HG03342 (cell line): ENCODE results near the gene CHD9.
"Not testable (repeated sequence)": the region's sequence is repeated elsewhere in the genome, so short reads cannot be mapped to it uniquely, and the experiment has no call there.

Experiments
- ATAC-seq: cut with Tn5 transposase; IDR thresholded peaks from one replicate; pipeline ENCODE4 v1.9.1; 2021; ENCODE audit warnings: mild to moderate bottlenecking, moderate library complexity; ENCODE audit not compliant: unreplicated experiment

Gene CHD9

DNA sequence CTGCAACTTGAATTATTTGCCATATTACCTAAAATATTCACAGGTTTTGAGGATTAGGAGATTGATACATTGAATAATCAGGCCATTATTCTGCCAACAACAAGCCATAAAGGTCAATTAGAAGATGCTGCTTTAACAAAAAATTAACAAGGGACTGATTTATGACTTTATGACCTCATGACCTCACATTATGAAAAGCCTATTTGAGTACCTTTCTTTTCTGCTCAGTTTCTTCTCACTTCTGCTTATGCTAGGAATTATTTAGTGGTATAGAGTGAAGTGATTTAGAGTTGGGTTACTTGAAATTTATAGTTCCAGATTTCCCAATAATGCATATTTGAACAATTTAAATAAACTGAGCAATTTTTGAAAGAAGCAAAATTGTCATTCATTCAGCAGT, 121.6 kb downstream of the CHD9 start:
- no peak for ATAC-seq

DNA sequence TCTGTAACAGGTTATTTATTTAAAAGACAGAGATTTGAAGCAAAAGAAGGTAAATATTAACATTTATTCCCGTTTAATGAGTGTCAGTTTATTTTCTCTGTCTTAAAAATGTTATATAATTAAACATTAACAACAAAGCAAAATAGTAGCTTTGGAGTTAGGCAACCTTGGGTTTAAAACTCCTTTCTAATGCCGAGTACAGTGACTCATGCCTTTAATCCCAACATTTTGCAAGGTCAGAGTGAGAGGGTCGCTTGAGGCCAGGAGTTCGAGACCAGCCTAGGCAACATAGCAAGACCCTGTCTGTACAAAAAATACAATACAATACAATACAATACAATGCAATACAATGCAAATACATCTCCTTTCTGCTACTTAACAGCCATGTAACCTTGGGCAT, 128.7 kb downstream of the CHD9 start:
- no peak for ATAC-seq

DNA sequence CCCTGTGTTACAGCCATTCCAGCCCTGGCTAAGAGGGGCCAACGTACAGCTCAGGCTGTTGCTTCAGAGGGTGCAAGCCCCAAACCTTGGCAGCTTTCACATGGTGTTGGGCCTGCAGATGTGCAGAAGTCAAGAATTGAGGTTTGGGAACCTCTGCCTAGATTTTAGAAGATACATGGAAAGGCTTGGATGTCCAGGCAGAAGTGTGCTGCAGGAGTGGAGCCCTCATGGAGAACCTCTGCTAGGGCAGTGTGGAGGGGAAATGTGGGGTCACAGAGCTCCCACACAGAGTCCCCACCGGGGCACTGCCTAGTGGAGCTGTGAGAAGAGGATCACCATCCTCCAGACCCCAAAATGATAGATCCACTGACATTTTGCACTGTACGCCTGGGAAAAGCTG, 130.9 kb downstream of the CHD9 start:
- ATAC-seq = not testable (repeated sequence)

DNA sequence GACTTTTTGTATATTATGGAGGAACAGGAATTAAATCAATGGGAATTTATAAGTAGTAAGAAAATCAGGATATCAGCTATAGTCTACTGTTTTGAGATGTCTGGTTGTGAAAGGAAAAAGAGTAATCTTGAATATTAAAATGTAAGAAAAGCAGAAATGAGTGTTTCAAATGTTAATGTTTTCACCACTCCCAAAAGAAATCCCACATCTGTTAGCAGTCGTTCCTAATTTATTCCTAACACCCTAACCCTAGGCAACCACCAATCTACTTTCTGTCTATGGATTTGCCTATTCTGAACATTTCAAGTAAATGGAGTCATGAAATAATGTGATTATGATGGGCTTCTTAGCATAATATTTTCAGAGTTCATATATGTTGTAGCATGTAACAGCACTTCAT, 133.0 kb downstream of the CHD9 start:
- ATAC-seq = no peak

DNA sequence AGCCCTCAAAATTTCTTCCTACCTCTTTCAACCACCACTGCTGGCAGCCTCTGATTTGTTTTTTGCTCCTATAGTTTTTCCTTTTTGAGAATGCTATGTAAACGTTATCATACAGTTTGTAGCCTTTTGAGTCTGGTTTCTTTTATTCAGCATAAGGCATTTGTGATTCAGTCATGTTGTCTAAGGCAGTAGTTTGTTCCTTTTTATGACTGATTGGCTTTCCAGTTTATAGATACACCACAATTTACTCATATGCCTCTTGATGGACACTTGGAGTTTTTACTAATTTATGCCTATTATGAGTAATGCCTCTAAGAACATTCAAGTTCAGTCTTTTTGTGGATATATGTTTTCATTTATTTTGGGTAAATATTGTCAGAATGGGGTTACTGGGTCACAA, 136.6 kb downstream of the CHD9 start:
- ATAC-seq = no peak

DNA sequence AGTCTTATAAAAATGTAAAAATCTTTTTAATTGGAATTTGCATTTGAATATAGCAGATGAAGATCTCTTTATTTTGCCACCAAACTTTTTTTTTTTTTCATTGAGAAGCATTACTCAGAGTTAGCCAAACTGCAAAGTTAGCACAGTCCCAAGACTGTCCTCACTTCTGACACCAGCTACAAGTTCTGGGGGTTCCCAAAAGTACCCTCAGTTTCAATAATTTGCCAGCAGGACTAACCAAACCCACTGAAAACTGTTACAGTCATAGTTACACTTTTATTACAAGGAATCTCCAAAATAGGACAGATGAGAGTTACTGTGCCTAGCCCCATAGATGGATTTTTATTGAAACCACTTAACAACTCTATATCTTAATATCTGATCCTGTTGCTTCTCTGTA, 144.1 kb downstream of the CHD9 start:
- no peak for ATAC-seq

DNA sequence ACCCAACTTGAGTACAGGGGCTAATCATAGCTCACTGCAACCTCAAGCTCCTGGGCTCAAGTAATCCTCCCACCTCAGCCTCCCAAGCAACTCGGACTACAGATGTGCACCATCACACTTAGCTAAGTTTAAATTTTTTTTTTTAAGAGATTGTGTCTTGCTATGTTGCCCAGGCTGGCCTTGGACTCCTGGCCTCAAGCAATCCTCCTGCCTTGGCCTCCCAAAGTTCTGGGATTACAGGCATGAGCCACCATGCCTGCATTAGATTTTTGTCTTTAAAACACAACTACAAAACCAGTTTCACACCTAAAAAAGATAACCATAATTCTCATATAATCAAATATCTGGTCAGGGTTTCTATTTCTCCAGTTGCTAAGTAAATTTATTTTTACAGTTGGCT, 147.1 kb downstream of the CHD9 start:
- ATAC-seq = no peak

DNA sequence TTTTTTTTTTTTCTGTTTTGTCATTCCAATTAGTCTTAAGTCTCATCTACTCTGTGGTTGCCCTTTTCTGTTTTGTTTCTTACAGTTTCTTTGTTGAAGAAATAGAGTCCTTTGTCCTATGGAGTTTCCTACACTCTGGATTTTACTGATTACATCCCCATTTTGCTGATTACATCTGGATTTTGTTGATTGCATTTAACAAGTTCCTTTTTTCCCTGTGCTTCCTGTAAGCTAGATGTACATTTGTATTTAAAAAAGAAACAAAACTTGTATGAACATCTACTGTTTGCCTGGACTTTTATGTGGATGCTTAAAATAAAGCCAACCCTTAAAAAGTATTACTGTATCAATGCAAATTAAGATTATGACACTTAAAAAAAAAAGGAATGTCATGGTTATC, 147.6 kb downstream of the CHD9 start:
- ATAC-seq = no peak

DNA sequence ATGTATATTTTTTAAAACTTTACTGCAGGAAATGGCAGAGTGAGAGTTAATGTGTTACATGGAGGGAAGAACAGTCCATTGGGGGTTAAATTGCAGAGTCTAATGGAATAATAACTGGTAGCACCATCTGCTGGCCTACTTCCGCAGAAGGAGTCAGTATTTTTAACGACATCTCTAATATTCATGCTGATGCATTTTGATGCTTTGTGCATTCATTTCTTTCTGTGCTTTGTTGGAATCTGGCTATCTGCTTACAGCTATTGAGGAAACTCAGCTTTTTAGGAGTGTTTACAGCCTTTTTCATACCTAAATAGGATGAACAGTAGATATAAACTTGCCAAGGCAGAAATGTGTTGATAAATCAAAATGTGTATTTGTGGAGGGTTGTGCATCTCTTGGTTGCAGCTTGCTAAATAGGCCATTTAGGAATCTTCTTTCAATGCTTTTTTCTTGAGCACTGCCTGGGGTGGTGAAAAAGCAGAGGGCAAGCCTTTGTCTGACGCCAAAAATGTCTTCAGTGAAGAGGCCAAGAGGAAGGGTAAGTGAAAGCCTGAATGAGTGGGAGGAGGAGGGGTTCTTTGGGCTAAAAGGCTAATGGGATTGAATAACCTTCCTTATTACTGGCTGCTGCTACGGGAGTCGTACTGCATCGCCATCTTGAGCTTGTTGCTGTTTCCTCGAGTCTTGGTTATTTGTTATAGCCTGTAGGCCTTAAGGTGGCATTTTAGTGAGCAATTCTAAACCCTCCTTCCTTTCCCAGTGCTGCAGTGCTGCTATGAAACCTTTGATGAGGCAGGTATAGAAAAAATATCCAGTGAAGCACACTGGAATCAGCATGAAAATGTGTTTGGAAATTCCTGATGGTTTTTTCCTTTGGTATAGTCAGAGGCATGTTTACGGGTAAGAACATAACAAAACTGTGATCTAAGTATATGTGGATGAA, 153.3 kb downstream of the CHD9 start:
- peak; percentile 76 for ATAC-seq

DNA sequence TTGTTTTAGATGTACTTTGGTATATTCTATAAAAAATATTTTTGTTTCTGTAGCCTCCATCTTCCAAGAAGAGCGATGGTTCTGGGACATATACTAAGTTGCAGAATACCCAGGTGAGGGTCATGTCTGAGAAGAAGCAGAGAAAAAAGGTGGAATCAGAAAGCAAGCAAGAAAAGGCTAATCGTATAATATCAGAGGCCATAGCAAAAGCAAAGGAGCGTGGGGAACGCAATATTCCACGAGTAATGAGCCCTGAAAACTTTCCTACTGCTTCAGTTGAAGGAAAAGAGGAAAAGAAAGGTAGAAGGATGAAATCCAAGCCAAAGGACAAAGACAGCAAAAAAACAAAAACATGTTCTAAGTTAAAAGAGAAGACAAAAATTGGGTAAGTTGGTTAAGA, 154.6 kb downstream of the CHD9 start:
- no peak for ATAC-seq

DNA sequence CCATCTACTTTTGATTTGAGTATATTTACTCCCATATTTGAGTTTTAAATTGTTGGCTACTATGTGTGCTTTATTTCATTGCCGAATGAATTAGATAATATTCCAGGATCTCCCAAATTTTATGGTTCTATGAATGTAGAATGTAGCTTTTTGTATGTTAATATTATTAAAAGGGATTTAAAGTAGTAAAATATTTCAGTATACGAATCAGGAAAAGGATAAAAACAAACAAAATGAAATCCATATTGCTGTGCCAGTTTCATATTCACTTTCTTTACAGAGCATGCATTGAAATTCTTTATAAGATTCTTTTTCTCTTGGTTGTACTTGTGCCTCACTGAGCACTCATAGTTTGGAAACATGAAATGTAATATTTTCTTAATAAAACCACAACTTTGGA, 155.1 kb downstream of the CHD9 start:
- ATAC-seq = no peak

DNA sequence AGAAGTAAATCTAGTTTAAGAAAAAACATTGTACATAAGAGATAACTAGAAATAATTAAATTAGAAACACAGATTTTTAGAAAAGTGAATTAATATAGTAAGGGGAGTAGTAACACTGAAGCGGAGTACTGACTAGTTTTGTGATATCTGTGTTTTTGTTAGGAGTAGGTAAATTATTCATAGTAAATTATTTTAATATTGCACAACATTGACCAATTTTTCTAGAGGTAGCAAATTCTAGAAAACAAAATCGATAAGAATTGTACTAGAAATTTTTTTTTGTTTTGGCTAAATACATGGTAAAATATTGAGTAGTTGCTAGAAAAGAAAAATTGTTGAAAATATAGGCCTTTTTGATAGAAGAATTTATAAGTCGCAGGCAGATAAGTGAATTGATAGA, 156.5 kb downstream of the CHD9 start:
- no peak for ATAC-seq

DNA sequence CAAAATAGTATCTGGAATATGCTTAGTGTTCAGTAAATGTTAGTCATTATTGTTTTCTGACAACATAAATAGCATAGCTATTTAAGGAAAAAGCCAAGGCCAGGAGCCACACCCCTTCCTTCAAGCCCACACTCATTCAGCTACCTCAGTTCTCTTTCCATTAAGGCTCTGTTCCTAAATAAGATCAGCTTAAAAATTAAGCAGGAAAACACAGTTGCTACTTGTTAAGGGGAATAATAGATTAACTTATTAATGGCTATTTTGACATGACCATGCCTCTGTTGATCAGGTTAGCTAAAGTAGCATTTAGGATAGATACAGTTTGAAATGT, 158.1 kb downstream of the CHD9 start:
- no peak for ATAC-seq

DNA sequence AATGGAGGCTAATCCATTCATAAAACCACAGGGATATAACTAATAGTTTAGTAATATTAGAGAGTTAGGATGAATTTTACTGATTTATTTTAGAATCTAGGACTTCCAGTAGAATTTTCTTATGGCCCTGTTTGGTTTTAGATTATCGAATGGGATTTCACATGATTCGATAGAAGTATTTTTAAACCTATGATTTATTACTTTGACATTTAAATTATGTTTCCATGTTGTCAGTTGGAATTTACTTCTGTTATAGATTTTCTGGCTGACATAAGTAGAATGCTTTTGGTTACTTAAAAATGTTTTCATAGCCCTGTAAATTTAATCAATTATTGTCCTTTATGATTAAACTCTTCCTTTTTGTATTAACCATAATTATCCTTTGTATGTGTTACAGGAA, 158.8 kb downstream of the CHD9 start:
- ATAC-seq = no peak

DNA sequence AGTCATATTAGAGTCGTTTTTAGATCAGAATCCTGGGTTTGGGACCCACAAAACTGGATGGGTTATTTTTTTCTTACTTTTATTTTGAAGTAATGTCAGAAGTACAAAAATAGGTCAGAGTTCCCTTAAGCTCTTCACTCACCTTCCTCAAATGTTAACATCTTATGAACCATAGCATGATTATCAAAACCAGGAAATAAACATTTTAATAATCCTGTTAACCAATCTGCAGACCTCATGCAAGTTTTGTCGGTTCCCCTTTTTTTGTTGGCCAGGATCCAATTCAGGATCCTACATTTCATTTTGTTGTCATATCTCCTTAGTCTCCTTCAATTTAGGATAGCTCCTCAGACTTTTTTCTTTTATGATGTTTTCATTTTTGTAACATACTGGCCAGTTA, 162.0 kb downstream of the CHD9 start:
- ATAC-seq = no peak

DNA sequence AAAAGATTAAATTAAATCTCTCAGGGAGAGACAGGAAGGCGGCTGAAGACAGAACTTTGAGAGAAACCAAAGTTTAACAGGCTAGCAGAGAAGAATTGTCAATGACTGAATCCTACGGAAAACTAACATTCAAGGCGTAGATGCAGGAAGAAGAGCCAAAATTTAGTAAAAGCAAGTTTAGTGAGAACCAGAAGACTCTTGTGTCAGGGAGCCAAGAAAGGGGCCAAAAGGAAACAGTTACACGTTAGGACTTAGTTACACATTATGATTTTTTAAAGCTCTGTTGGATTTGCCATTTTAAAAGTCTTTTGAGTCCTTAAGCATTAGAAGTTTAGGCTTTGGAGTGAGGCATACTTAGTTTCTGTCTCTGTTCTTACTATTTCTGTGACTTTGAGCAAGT, 164.6 kb downstream of the CHD9 start:
- no peak for ATAC-seq

DNA sequence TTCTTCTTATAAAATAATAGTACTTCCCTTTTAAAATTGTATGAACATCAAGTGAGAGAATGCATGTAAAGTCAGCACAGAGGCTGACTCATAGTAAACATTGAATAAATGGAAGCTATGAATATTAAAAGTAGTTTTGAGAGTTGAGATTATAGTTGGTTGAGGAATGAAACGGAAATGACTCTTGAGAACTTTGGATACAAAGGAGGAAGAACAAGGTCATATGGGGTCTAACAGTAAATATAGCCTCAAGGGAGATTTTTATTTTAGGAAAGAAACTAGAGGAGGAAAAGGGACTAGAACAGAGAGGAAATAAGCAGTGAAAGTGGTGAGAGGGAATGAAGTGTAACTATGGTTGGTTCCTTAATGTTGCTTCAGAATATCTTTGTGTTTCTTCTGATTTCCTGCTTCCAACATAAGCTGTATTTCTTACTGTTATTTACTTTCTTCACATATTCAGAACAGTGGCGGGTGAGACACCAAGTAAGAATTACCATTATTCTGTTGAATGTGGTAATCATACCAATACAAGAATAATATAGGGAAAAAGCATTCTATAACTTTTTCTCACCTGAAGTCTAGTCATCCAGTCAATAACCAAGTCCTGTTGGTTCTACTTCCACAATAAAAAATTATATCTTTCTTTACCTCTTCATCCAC, 165.1 kb downstream of the CHD9 start:
- ATAC-seq = no peak

DNA sequence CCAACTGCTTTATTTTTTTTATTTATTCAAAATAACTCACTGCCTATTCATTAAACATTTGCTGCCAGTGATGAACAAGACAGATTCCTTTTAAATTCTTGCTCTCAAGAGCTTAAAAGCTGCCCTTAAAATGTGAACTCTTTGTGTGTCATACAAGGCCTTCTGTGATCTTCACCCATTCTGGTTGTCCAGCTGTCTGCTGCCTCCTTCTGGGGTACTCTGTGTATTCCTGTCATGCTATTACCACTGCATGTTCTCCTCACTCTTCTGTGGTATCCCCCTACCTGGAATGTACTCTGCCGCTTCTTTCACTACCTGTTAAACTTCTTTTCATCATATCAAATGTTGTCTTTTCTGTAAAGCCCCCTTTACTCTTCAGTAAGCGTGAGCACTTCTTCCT, 165.8 kb downstream of the CHD9 start:
- ATAC-seq = no peak

DNA sequence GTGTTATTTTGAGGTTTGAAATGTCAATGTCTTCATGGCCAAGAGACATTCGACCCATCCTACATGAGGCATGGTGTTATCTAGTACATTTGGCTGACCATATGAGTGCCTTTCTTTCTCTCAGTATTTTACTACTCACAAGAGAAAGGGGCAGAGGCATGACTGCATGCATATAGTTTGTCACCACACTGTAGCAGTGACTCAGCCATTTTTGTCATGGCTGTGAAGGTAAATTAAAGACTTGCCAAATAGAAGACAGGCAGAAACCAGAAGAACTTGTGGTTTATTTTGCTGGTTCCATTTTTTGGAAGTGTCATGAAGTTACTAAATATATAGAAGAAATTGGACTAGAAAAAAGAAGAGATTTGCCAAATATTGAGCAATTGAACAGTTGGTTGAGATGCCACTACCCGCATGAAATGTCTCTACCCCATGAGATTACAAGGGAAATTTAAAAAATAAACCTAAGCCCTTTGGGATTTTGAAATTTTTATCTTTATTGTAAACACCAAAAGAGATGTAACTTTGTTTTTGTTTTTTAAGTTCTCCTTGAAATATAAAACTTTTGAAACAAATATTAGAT, 170.3 kb downstream of the CHD9 start:
- no peak for ATAC-seq

DNA sequence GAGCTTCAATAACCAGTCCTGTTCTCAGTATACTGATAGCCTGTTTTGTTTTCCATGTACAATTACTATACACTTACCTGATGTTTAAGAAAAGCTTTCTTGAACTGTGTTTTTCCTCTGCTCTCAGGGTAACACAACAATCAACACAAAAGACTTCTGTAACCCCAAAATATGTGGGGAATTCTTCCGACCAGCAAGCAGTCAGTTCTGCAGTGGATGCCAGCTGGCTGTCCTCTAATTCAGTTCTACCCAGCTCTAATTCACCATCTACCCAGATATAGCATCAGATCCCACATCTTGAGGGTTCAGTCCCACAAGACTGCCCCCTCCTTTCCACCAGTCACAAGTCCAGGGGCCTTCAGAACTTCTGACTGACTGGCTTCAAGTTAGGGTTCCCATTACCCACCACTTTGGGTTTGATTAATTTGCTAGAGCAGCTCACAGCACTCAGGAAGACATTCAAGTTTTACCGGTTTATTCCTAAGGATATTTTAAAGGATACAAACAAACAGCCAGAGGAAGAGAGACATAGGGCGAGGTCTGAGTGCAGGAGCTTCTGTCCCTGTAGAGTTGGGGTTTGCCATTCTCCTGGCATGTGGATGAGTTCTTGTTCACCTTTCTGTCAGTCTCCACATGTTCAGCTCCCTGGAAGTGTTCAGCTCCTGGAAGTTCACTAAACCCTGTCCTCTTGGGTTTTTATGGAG, 178.2 kb downstream of the CHD9 start:
- no peak for ATAC-seq

DNA sequence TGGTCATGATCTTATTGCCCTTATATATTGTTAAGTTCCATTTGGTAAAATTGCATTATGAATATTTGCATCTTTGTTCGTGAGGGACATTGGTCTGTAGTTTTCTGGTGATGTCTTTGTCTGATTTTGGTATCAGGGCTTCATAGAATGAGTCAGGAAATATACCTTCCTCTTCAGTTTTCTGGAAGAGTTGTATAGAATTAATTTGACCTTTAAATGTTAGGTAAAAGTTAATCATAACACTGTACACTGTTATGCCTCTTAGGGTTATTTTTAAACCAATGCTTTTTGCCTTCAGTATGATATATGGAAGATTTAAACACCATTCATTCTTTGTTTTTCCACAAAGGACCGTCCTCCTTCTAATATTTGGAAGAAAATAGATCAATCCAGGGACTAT, 180.0 kb downstream of the CHD9 start:
- ATAC-seq = no peak

DNA sequence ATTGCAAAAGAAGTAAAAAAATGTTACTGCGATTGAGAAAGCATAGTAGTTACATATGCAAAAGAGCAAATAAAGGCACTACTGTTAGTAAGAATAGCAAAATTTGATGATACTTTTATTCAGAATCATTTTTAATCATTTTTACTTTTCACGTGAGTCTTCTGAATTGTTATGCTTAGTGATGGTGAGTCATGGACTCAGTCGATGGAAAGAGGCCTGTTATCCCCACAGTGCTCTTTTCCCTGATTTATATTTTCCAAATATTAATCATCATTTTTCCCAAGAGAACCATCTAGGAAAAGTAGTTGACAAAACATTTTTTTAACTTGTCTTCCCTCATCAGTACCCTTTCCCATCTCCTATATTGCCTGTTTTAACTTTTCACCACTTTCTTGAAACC, 181.1 kb downstream of the CHD9 start:
- no peak for ATAC-seq
